Neural progenitor cell (in vitro differentiated cells): ENCODE results near the gene KRTAP6-1. TPM values are rescaled to one million over a fixed set of nuclear protein-coding genes. Genes with fewer than 3 reads are reported as not detected.

Experiments used
- DNase-seq: peaks from one replicate; pipeline ENCODE4 v3.0.0-alpha.2; 2016; ENCODE audit warnings: low spot score
- H2AFZ ChIP-seq: fragments of 200-600 bp; sonication (generic); replicated peaks from 2 replicates; pipeline ENCODE4 v1.6.1; 2016; ENCODE audit warnings: antibody characterized with exemption
- H3F3A ChIP-seq: fragments of 200-600 bp; sonication (generic); 2 replicates; pipeline ENCODE4 v1.6.1; 2016; ENCODE audit warnings: antibody characterized with exemption, low read depth
- H3K27ac ChIP-seq: fragments of 200-600 bp; sonication (generic); 2 replicates; pipeline ENCODE4 v1.5.1; 2016; ENCODE audit warnings: mild to moderate bottlenecking
- H3K27me3 ChIP-seq: fragments of 200-600 bp; sonication (generic); 2 replicates; pipeline ENCODE4 v1.6.1; 2016; ENCODE audit warnings: mild to moderate bottlenecking, moderate library complexity
- H3K36me3 ChIP-seq: fragments of 200-600 bp; sonication (generic); 2 replicates; pipeline ENCODE4 v1.5.1; 2016
- H3K4me1 ChIP-seq: fragments of 200-600 bp; sonication (generic); 2 replicates; pipeline ENCODE4 v1.6.1; 2016; ENCODE audit warnings: mixed run types
- H3K4me2 ChIP-seq: fragments of 200-600 bp; sonication (generic); 2 replicates; pipeline ENCODE4 v1.6.1; 2016
- H3K4me3 ChIP-seq: fragments of 200-600 bp; sonication (generic); 2 replicates; pipeline ENCODE4 v1.5.1; 2016
- H3K79me2 ChIP-seq: fragments of 200-600 bp; sonication (generic); 2 replicates; pipeline ENCODE4 v1.6.1; 2016; ENCODE audit warnings: low read depth
- H3K9ac ChIP-seq: fragments of 200-600 bp; sonication (generic); 2 replicates; pipeline ENCODE4 v1.6.1; 2016
- H3K9me3 ChIP-seq: fragments of 200-600 bp; sonication (generic); 2 replicates; pipeline ENCODE4 v1.5.1; 2016; ENCODE audit warnings: low read depth
- H4K20me1 ChIP-seq: fragments of 200-600 bp; sonication (generic); 2 replicates; pipeline ENCODE4 v1.6.1; 2016; ENCODE audit warnings: low read depth
- H3K27ac Mint-ChIP-seq: 3 replicates; pipeline ENCODE4 v1.8.0; 2021; ENCODE audit warnings: mixed read lengths
- H3K27me3 Mint-ChIP-seq: 2 replicates; pipeline ENCODE4 v1.8.0; 2022; ENCODE audit warnings: low read depth, mild to moderate bottlenecking, inconsistent platforms, moderate library complexity, mixed read lengths; ENCODE audit not compliant: insufficient read depth
- H3K36me3 Mint-ChIP-seq: 3 replicates; pipeline ENCODE4 v1.8.0; 2021; ENCODE audit warnings: mixed read lengths
- H3K4me1 Mint-ChIP-seq: 3 replicates; pipeline ENCODE4 v1.8.0; 2021; ENCODE audit warnings: mixed read lengths
- H3K4me3 Mint-ChIP-seq: 3 replicates; pipeline ENCODE4 v1.8.0; 2021; ENCODE audit warnings: mild to moderate bottlenecking, moderate library complexity, mixed read lengths
- H3K9me3 Mint-ChIP-seq: 3 replicates; pipeline ENCODE4 v1.8.0; 2020; ENCODE audit warnings: mixed read lengths
- CTCF ChIP-seq: fragments of 200-600 bp; sonication (generic); IDR thresholded peaks from 2 replicates; pipeline ENCODE4 v1.5.1; 2017; ENCODE audit warnings: antibody characterized with exemption, mild to moderate bottlenecking
- EZH2 ChIP-seq: fragments of 200-600 bp; sonication (generic); IDR thresholded peaks from 2 replicates; pipeline ENCODE4 v1.6.1; 2017; ENCODE audit warnings: antibody characterized with exemption, mild to moderate bottlenecking, moderate library complexity
- EZH2phosphoT487 ChIP-seq: fragments of 200-600 bp; sonication (generic); IDR thresholded peaks from 2 replicates; pipeline ENCODE4 v1.6.1; 2017; ENCODE audit warnings: antibody characterized with exemption
- small RNA-seq: library from RNA; depleted of rRNA; stranded (forward); fragments of <200 nt; gene quantifications from one replicate; pipeline ENCODE3, GENCODE V24; 2015
- total RNA-seq: library from RNA; depleted of rRNA; stranded (reverse); fragments of >200 nt; gene quantifications from 2 replicates; pipeline ENCODE4 v1.2.3, GENCODE V29; 2015; ENCODE audit warnings: low replicate concordance

Gene KRTAP6-1
- total RNA-seq, 1 donor from 2014 or later = not detected

GRCh38 chr21:30577766-30578165 is 36.0 kb downstream of the KRTAP6-1 start:
- peaks cover under 1% of the 10 kb centered on the region for H3K4me1 Mint-ChIP-seq
- no peak overlapping the region for H3K4me3 Mint-ChIP-seq
- no peak overlapping the region for H3K27ac Mint-ChIP-seq
- H3K36me3 ChIP-seq = no peaks in the 10 kb centered on the region
- H3K27ac ChIP-seq = no peak overlapping the region
- no peaks in the 10 kb centered on the region for H3K79me2 ChIP-seq
- no peaks in the 10 kb centered on the region for H3K36me3 Mint-ChIP-seq
- H3K9me3 Mint-ChIP-seq = no peaks in the 10 kb centered on the region
- no peak overlapping the region for H2AFZ ChIP-seq
- H4K20me1 ChIP-seq = no peaks in the 10 kb centered on the region
- no peak overlapping the region for H3K4me2 ChIP-seq
- H3K4me1 ChIP-seq = peaks cover 10% of the 10 kb centered on the region
- no peak overlapping the region for H3K4me3 ChIP-seq
- DNase-seq = no peak
- no peaks in the 10 kb centered on the region for H3K27me3 Mint-ChIP-seq
- H3K27me3 ChIP-seq = no peaks in the 10 kb centered on the region
- H3K9ac ChIP-seq = no peak overlapping the region
- H3F3A ChIP-seq = no peaks in the 10 kb centered on the region
- no peaks in the 10 kb centered on the region for H3K9me3 ChIP-seq
- TF ChIP-seq EZH2 = no peak
- no peak for TF ChIP-seq EZH2phosphoT487
- no peak for TF ChIP-seq CTCF

- Histone ChIP-seq H3K79me2 (no peaks in the 10 kb centered on the region), H3K27me3 (no peaks in the 10 kb centered on the region), H3K27ac (no peak overlapping the region), H3K9me3 (no peaks in the 10 kb centered on the region), H2AFZ (no peak overlapping the region), H3K9ac (no peak overlapping the region), H3F3A (peaks cover 5% of the 10 kb centered on the region), H3K4me1 (no peaks in the 10 kb centered on the region), H4K20me1 (no peaks in the 10 kb centered on the region), H3K36me3 (no peaks in the 10 kb centered on the region), H3K4me2 (no peak overlapping the region), H3K4me3 (no peak overlapping the region)
- no peaks in the 10 kb centered on the region for H3K36me3 Mint-ChIP-seq
- H3K4me3 Mint-ChIP-seq = no peak overlapping the region
- H3K27ac Mint-ChIP-seq = no peak overlapping the region
- H3K4me1 Mint-ChIP-seq = no peaks in the 10 kb centered on the region
- no peaks in the 10 kb centered on the region for H3K27me3 Mint-ChIP-seq
- no peaks in the 10 kb centered on the region for H3K9me3 Mint-ChIP-seq
- DNase-seq = no peak
- TF ChIP-seq EZH2phosphoT487 (no peak), CTCF (no peak), EZH2 (no peak)
Measured at GRCh38 chr21:30567617-30568016, 46.1 kb downstream of the KRTAP6-1 start.

- Histone ChIP-seq H3K9me3 (peaks cover 7% of the 10 kb centered on the region), H3K4me3 (no peak overlapping the region), H3F3A (no peaks in the 10 kb centered on the region), H3K4me2 (no peak overlapping the region), H3K79me2 (no peaks in the 10 kb centered on the region), H3K36me3 (no peaks in the 10 kb centered on the region), H4K20me1 (no peaks in the 10 kb centered on the region), H2AFZ (no peak overlapping the region), H3K27me3 (no peaks in the 10 kb centered on the region), H3K9ac (no peak overlapping the region), H3K4me1 (no peaks in the 10 kb centered on the region), H3K27ac (no peak overlapping the region)
- Mint-ChIP-seq H3K27me3 (peaks cover 2% of the 10 kb centered on the region), H3K4me1 (no peaks in the 10 kb centered on the region), H3K9me3 (no peaks in the 10 kb centered on the region), H3K36me3 (no peaks in the 10 kb centered on the region), H3K27ac (no peak overlapping the region), H3K4me3 (no peak overlapping the region)
- no peak for DNase-seq
- TF ChIP-seq CTCF (no peak), EZH2 (no peak), EZH2phosphoT487 (no peak)
Measured at GRCh38 chr21:30563630-30564029, 50.1 kb downstream of the KRTAP6-1 start.

Small RNA genes within 50 kb of the gene (small RNA-seq; reads per million reads assigned to genes)
- not detected for gene KRTAP20-1
- gene KRTAP20-3 = not detected
- gene KRTAP20-4 = not detected
- not detected for gene KRTAP22-1
- not detected for gene KRTAP22-2

Other genes with a start within 250 kb of the KRTAP6-1 start
- gene KRTAP13-2, start 241.7 kb downstream of the KRTAP6-1 start, total RNA-seq = not detected in 2 replicates
- gene KRTAP13-1, start 217.9 kb downstream of the KRTAP6-1 start, total RNA-seq = not detected in 2 replicates
- not detected in 2 replicates for gene KRTAP13-3, start 188.0 kb downstream of the KRTAP6-1 start, total RNA-seq
- not detected in 2 replicates for gene KRTAP13-4, start 183.7 kb downstream of the KRTAP6-1 start, total RNA-seq
- not detected in 2 replicates for gene KRTAP15-1, start 173.7 kb downstream of the KRTAP6-1 start, total RNA-seq
- not detected in 2 replicates for gene KRTAP19-1, start 133.6 kb downstream of the KRTAP6-1 start, total RNA-seq
- gene KRTAP19-2, start 126.5 kb downstream of the KRTAP6-1 start, total RNA-seq = not detected in 2 replicates
- gene KRTAP19-3, start 121.9 kb downstream of the KRTAP6-1 start, total RNA-seq = not detected in 2 replicates
- gene KRTAP19-4, start 116.8 kb downstream of the KRTAP6-1 start, total RNA-seq = not detected in 2 replicates
- gene KRTAP19-5, start 111.8 kb downstream of the KRTAP6-1 start, total RNA-seq = not detected in 2 replicates
- gene KRTAP19-6, start 72.1 kb downstream of the KRTAP6-1 start, total RNA-seq = not detected in 2 replicates
- not detected in 2 replicates for gene KRTAP19-7, start 52.6 kb downstream of the KRTAP6-1 start, total RNA-seq
- not detected in 2 replicates for gene KRTAP22-2, start 23.5 kb downstream of the KRTAP6-1 start, total RNA-seq
- not detected in 2 replicates for gene KRTAP6-3, start 21.5 kb downstream of the KRTAP6-1 start, total RNA-seq
- not detected in 2 replicates for gene KRTAP6-2, start 15.0 kb downstream of the KRTAP6-1 start, total RNA-seq
- not detected in 2 replicates for gene KRTAP22-1, start 12.8 kb downstream of the KRTAP6-1 start, total RNA-seq
- gene KRTAP20-1, start 2.5 kb upstream of the KRTAP6-1 start, total RNA-seq = not detected in 2 replicates
- not detected in 2 replicates for gene KRTAP20-4, start 6.7 kb upstream of the KRTAP6-1 start, total RNA-seq
- not detected in 2 replicates for gene KRTAP20-2, start 21.3 kb upstream of the KRTAP6-1 start, total RNA-seq
- not detected in 2 replicates for gene KRTAP20-3, start 28.9 kb upstream of the KRTAP6-1 start, total RNA-seq
- gene KRTAP21-3, start 104.8 kb upstream of the KRTAP6-1 start, total RNA-seq = not detected in 2 replicates
- gene KRTAP21-2, start 133.3 kb upstream of the KRTAP6-1 start, total RNA-seq = not detected in 2 replicates
- not detected in 2 replicates for gene KRTAP21-1, start 141.5 kb upstream of the KRTAP6-1 start, total RNA-seq
- gene KRTAP8-1, start 199.3 kb upstream of the KRTAP6-1 start, total RNA-seq = not detected in 2 replicates
- not detected in 2 replicates for gene KRTAP7-1, start 215.8 kb upstream of the KRTAP6-1 start, total RNA-seq